Measurements from ENCODE around the gene SMIM23. TPM values are rescaled to one million over a fixed set of nuclear protein-coding genes. Genes with fewer than 3 reads are reported as not detected.

SMIM23 gene
- total and polyA plus RNA-seq, 2 donors (not counting 3 experiments of a cell fraction or from before 2014, with no cell fraction given): not detected

GRCh38 chr5:171808951-171809350 lies 23.3 kb downstream of the SMIM23 start:
- no peak for FAIRE-seq
- no peak for DNase-seq (ENCODE audit: low read depth, low spot score)
- no peak overlapping the region for H3K9ac ChIP-seq (replicated peaks; ENCODE audit: extremely low read depth, insufficient read depth, low read length)
- POLR2A ChIA-PET: no interaction called here
- no peaks in the 10 kb centered on the region for H3K9me1 ChIP-seq (replicated peaks; ENCODE audit: control insufficient read depth, extremely low read depth, insufficient read depth, low read length)
- H3K4me1 ChIP-seq (ENCODE audit: control insufficient read depth, extremely low read depth, insufficient read depth, low read length): no peaks in the 10 kb centered on the region
- no peaks in the 10 kb centered on the region for H4K20me1 ChIP-seq (replicated peaks; ENCODE audit: control insufficient read depth, extremely low read depth, insufficient read depth, low read length)
- no peaks in the 10 kb centered on the region for H3K36me3 ChIP-seq (ENCODE audit: control insufficient read depth in 2 of 2, extremely low read depth in 1 of 2, insufficient read depth in 2 of 2, low read length in 2 of 2)
- BruUV-seq (replicated peaks): no TSS peak
- no peak overlapping the region for H3K27ac ChIP-seq (ENCODE audit: insufficient read depth, low read depth, low read length)
- intact Hi-C loops (cut with micrococcal nuclease): no loop called here
- H3K27me3 ChIP-seq (ENCODE audit: control insufficient read depth in 2 of 2, insufficient read depth in 2 of 2, low read length in 2 of 2): peaks cover 8 to 15% of the 10 kb centered on the region in 2 experiments
- dilution Hi-C loops (cut with MboI; ENCODE audit: extremely low pct_ligation_motif_present, low sequenced_read_pairs): no loop called here
- no peaks in the 10 kb centered on the region for H3K79me2 ChIP-seq (ENCODE audit: control insufficient read depth, insufficient read depth, low read length)
- H3K4me2 ChIP-seq (ENCODE audit: insufficient read depth, low read length): no peak overlapping the region
- no peaks in the 10 kb centered on the region for H3K9me3 ChIP-seq (replicated peaks; ENCODE audit: control insufficient read depth, insufficient read depth, low read length)
- no peak overlapping the region for H3K4me3 ChIP-seq (replicated peaks in 1 of 3; ENCODE audit: insufficient read depth in 1 of 3, low read depth in 1 of 3, low read length in 3 of 3)
- no peak overlapping the region for H2AFZ ChIP-seq (ENCODE audit: low read depth, low read length)
- TF ChIP-seq JUN (IDR thresholded peaks at IDR 0.05; ENCODE audit: borderline replicate concordance, insufficient read depth, insufficient read length, low read depth) (no peak), CTCF (IDR thresholded peaks at IDR 0.05; ENCODE audit: extremely low read depth in 1 of 2, insufficient read depth in 1 of 2, low read depth in 1 of 2, low read length in 2 of 2) (no peak), MAX (IDR thresholded peaks at IDR 0.05; ENCODE audit: insufficient read depth, insufficient read length) (no peak), FOS (IDR thresholded peaks at IDR 0.05; ENCODE audit: borderline replicate concordance, insufficient read depth, low read length) (no peak), POLR2AphosphoS5 (IDR thresholded peaks at IDR 0.05; ENCODE audit: insufficient read depth, low read depth, low read length) (no peak), MYC (IDR thresholded peaks at IDR 0.05; ENCODE audit: low read depth, low read length) (no peak), EZH2 (IDR thresholded peaks at IDR 0.05; ENCODE audit: borderline replicate concordance, low read depth, low read length, severe bottlenecking) (no peak), GATA2 (IDR thresholded peaks at IDR 0.05; ENCODE audit: insufficient read depth, insufficient read length, low read depth, low read length) (no peak), POLR2A (IDR thresholded peaks at IDR 0.05; ENCODE audit: low read depth, low read length) (no peak)
- CTCF ChIA-PET: no interaction called here
